OCI-M2 (cell line): Measurements from ENCODE around the gene UBXN2A.
A peak's percentile ranks its signal among the peaks of the same experiment; 100 is the strongest.
"Not testable (repeated sequence)": the region's sequence is repeated elsewhere in the genome, so short reads cannot be mapped to it uniquely, and the experiment has no call there.

Experiments used
- DNase-seq: peaks from one replicate; lab custom pipeline; 2025; ENCODE audit not compliant: unreplicated experiment; lab: John Stamatoyannopoulos, UW

The UBXN2A gene

GRCh38 chr2:24043133-24043532, 102.9 kb downstream of the UBXN2A start:
- not testable (repeated sequence) for DNase-seq

- no peak for DNase-seq
Observed at GRCh38 chr2:24045511-24046508, 105.5 kb downstream of the UBXN2A start.

GRCh38 chr2:24046599-24046929, 106.3 kb downstream of the UBXN2A start:
- DNase-seq, result no peak

GRCh38 chr2:24046930-24047702, 106.9 kb downstream of the UBXN2A start, which contains the start of gene WDCP:
WDCP (minus strand) TSS chr2:24047391; CDS start chr2:24039494, 7,897 bp downstream.
- peak; percentile 84 for DNase-seq

GRCh38 chr2:24047703-24048033, 107.4 kb downstream of the UBXN2A start:
- no peak for DNase-seq

GRCh38 chr2:24048769-24049484, 108.7 kb downstream of the UBXN2A start:
- DNase-seq, result no peak

GRCh38 chr2:24049485-24050021, 109.3 kb downstream of the UBXN2A start, which contains the start of gene FKBP1B:
FKBP1B (plus strand) TSS chr2:24049741; CDS start chr2:24049850, 109 bp downstream.
- no peak for DNase-seq

GRCh38 chr2:24050041-24050979, 110.0 kb downstream of the UBXN2A start:
- DNase-seq, result no peak

GRCh38 chr2:24051833-24052232, 111.6 kb downstream of the UBXN2A start:
- DNase-seq, result no peak

- DNase-seq, result no peak
Observed at GRCh38 chr2:24052951-24053350, 112.7 kb downstream of the UBXN2A start.
